NT2/D1 (cell line): Measurements from ENCODE around the gene NANP.
"Not testable (repeated sequence)": the region's sequence is repeated elsewhere in the genome, so short reads cannot be mapped to it uniquely, and the experiment has no call there.

Experiments
- SUZ12 ChIP-seq: IDR thresholded peaks from 2 replicates; pipeline ENCODE4 v1.6.1; 2011; ENCODE audit not compliant: insufficient read length, insufficient read depth; ENCODE audit errors: extremely low read depth
- YY1 ChIP-seq: IDR thresholded peaks from 2 replicates; pipeline ENCODE4 v1.6.1; 2011; ENCODE audit not compliant: insufficient read length, insufficient read depth
- ZNF274 ChIP-seq: IDR thresholded peaks from 2 replicates; pipeline ENCODE4 v1.6.1; 2011; ENCODE audit warnings: mild to moderate bottlenecking, low read depth, low read length

- not testable (repeated sequence) for TF ChIP-seq ZNF274, SUZ12, YY1
Observed at GRCh38 chr20:25602191-25602913, 21.5 kb downstream of the NANP start.
